SU-DHL-6 (cell line): ENCODE measurements around the gene NLGN1.

Experiments used
- CTCF ChIP-seq: fragments of 200-600 bp; sonication (generic); IDR thresholded peaks from one replicate; pipeline ENCODE4 v1.5.1; 2017; ENCODE audit warnings: antibody characterized with exemption, mild to moderate bottlenecking, low read length, moderate library complexity; ENCODE audit not compliant: insufficient read depth, poor library complexity, severe bottlenecking
- EZH2phosphoT487 ChIP-seq: fragments of 200-600 bp; sonication (generic), shearing (Covaris generic); conservative IDR thresholded peaks from 2 replicates; pipeline ENCODE4 v1.6.1; 2018; ENCODE audit warnings: mild to moderate bottlenecking, antibody characterized with exemption, low read length, moderate library complexity, mixed read lengths

GRCh38 chr3:173553635-173554280 is 156.2 kb downstream of the NLGN1 start:
- TF ChIP-seq CTCF (peak; percentile 22), EZH2phosphoT487 (no peak)
